Measurements from ENCODE around the gene WNK2.

GRCh38 chr9:93178851-93179786 lies 4.8 kb upstream of the WNK2 start:
- TF ChIP-seq CTCF (IDR thresholded peaks at IDR 0.05; ENCODE audit: insufficient read depth, low read length) (no peak), REST (IDR thresholded peaks at IDR 0.05; ENCODE audit: insufficient replicate concordance, low read depth) (no peak), POLR2AphosphoS5 (IDR thresholded peaks at IDR 0.05; ENCODE audit: low read depth) (no peak)

Data from HL-60 (cell line).